ENCODE measurements around the gene STOML3. TPM values are rescaled to one million over a fixed set of nuclear protein-coding genes. Genes with fewer than 3 reads are reported as not detected.

STOML3 gene
- total and polyA plus RNA-seq, 7 donors, result not detected

Other genes starting within 250 kb of the STOML3 start
- gene PROSER1, start 47.3 kb upstream of the STOML3 start, total RNA-seq, result 10 to 100 TPM; 13.3 to 19.2 (median 15.1) TPM
- 1 to 10 TPM; 3.4 to 8.5 (median 5.4) TPM for gene PROSER1, start 47.3 kb upstream of the STOML3 start, polyA plus RNA-seq
- 10 to 100 TPM in 1 of 4 donors, 1 to 10 TPM in 3; 7.2 to 10.1 (median 8.1) TPM for gene NHLRC3, start 47.6 kb upstream of the STOML3 start, total RNA-seq
- 1 to 10 TPM; 3.4 to 9.3 (median 3.7) TPM for gene NHLRC3, start 47.6 kb upstream of the STOML3 start, polyA plus RNA-seq

Data from psoas muscle (tissue), 7 donors.